Calu3 (cell line): ENCODE measurements around the gene SELE. TPM values are rescaled to one million over a fixed set of nuclear protein-coding genes. Genes with fewer than 3 reads are reported as not detected.

Experiments
- BruUV-seq: library from RNA; stranded (reverse); fragments of 400-500 nt; replicated peaks from 2 replicates; lab custom pipeline; 2021; lab: Mats Ljungman, UMichigan
- CTCF ChIA-PET: fragments of 300-600 bp; sonication (Branson Sonifier 250); formaldehyde crosslinking; loops from one replicate; lab custom pipeline; 2022; ENCODE audit warnings: antibody characterized with exemption; lab: Charles Lee
- DNase-seq: peaks from one replicate; pipeline ENCODE4 v3.0.0; 2022
- H3K27ac Mint-ChIP-seq: one replicate; pipeline ENCODE4 v1.8.0; 2022; ENCODE audit warnings: mixed read lengths; ENCODE audit not compliant: unreplicated experiment
- H3K27me3 Mint-ChIP-seq: one replicate; pipeline ENCODE4 v1.8.0; 2022; ENCODE audit warnings: mixed read lengths; ENCODE audit not compliant: unreplicated experiment
- H3K36me3 Mint-ChIP-seq: one replicate; pipeline ENCODE4 v1.8.0; 2022; ENCODE audit warnings: mild to moderate bottlenecking, moderate library complexity, mixed read lengths; ENCODE audit not compliant: insufficient read depth, unreplicated experiment
- H3K4me1 Mint-ChIP-seq: one replicate; pipeline ENCODE4 v1.8.0; 2022; ENCODE audit warnings: mild to moderate bottlenecking, low read depth, mixed read lengths; ENCODE audit not compliant: unreplicated experiment
- H3K4me3 Mint-ChIP-seq: one replicate; pipeline ENCODE4 v1.8.0; 2022; ENCODE audit warnings: mild to moderate bottlenecking, low read depth, moderate library complexity, mixed read lengths; ENCODE audit not compliant: unreplicated experiment
- H3K9me3 Mint-ChIP-seq: one replicate; pipeline ENCODE4 v1.8.0; 2022; ENCODE audit warnings: low read depth, mixed read lengths; ENCODE audit not compliant: unreplicated experiment
- intact Hi-C: fragments of 100-400 bp; cut with micrococcal nuclease; formaldehyde crosslinking; loops from one replicate; pipeline ENCODE4 v1.10.0; 2022; ENCODE audit not compliant: unreplicated experiment
- total RNA-seq: library from RNA; stranded (reverse); gene quantifications from 2 replicates; pipeline ENCODE4 v1.2.3, GENCODE V29; 2022
- TF ChIP-seq, protein P1 (sequence below): fragments of 200-600 bp; IDR thresholded peaks from one replicate; pipeline ENCODE4 v1.8.0; 2022; ENCODE audit warnings: antibody characterized with exemption; ENCODE audit not compliant: unreplicated experiment

The SELE gene
- total RNA-seq, 1 experiment from 2014 or later = not detected

DNA sequence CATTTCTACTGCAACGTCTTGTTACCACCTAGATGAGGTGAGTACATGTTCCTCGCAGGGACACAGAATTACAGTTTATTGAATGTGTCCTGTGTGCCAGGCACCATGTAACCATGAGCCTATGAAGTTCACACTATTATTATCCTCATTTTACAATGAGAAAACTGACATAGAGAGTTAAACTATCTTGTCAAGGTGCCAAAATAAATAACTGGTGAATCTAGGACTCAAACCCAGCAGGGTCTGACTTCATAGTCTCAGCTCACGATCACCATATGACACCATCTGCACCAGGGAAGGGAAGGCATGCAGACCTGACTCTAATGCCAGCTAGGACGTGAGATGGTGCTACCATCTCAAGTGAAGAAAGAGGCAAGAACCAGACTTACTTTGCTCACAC, 2.4 kb downstream of the SELE start:
- H3K4me3 Mint-ChIP-seq = no peak overlapping the region

DNA sequence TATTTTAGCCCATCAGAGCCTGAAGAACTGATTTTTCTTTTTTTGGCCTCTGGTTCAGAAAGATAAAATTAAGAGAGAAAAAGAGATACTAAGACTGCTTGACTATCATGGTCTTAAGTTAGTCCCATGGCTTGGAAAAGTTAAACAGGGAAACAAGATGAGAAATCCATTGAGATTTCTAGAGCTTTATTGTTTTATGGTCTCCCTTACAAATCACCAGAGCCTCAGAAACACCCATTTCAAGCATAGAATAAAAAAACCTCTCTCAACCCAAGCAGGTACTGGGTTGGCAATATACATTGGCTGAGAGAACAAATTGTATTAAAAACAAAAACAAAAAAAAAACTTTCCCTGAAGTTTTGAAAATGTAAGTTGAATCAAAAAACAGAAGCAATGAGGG, 3.9 kb downstream of the SELE start:
- Mint-ChIP-seq H3K4me1 (no peaks in the 10 kb centered on the region), H3K36me3 (no peaks in the 10 kb centered on the region), H3K4me3 (no peak overlapping the region), H3K27me3 (no peaks in the 10 kb centered on the region), H3K9me3 (no peaks in the 10 kb centered on the region), H3K27ac (no peak overlapping the region)
- intact Hi-C loops = no loop called here
- TF ChIP-seq, protein P1, sequence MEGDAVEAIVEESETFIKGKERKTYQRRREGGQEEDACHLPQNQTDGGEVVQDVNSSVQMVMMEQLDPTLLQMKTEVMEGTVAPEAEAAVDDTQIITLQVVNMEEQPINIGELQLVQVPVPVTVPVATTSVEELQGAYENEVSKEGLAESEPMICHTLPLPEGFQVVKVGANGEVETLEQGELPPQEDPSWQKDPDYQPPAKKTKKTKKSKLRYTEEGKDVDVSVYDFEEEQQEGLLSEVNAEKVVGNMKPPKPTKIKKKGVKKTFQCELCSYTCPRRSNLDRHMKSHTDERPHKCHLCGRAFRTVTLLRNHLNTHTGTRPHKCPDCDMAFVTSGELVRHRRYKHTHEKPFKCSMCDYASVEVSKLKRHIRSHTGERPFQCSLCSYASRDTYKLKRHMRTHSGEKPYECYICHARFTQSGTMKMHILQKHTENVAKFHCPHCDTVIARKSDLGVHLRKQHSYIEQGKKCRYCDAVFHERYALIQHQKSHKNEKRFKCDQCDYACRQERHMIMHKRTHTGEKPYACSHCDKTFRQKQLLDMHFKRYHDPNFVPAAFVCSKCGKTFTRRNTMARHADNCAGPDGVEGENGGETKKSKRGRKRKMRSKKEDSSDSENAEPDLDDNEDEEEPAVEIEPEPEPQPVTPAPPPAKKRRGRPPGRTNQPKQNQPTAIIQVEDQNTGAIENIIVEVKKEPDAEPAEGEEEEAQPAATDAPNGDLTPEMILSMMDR = no peak
- CTCF ChIA-PET = no interaction called here
- no TSS peak for BruUV-seq
- DNase-seq = no peak

More for the DNA sequence above, 2.4 kb downstream of the SELE start:
- DNase-seq = no peak
- intact Hi-C loops = no loop called here
- BruUV-seq = no TSS peak
- TF ChIP-seq, protein P1 = no peak
- Mint-ChIP-seq H3K9me3 (no peaks in the 10 kb centered on the region), H3K27me3 (no peaks in the 10 kb centered on the region), H3K27ac (no peak overlapping the region), H3K4me1 (no peaks in the 10 kb centered on the region), H3K36me3 (no peaks in the 10 kb centered on the region)
- CTCF ChIA-PET = no interaction called here

DNA sequence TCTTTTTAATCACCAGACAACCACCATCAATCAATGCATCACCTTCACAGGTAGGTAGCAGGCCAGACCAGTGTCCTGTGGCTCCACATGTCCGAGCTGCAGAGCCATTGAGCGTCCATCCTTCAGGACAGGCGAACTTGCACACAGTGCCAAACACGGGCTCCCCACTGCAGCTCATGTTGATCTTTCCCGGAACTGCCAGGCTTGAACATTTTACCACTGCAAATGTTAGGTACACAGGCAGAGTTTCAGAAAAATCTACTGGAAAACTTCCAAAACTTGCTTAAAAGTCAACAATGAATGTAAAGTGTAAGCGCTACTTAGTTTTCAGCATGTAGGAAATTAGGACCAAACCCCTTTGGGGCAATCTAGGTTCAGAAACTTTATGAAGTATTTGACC, 6.6 kb downstream of the SELE start:
- CTCF ChIA-PET = no interaction called here
- DNase-seq = no peak
- TF ChIP-seq, protein P1 = no peak
- BruUV-seq = no TSS peak
- no peaks in the 10 kb centered on the region for H3K27me3 Mint-ChIP-seq
- H3K9me3 Mint-ChIP-seq = no peaks in the 10 kb centered on the region
- H3K4me1 Mint-ChIP-seq = no peaks in the 10 kb centered on the region
- H3K27ac Mint-ChIP-seq = no peak overlapping the region
- no peak overlapping the region for H3K4me3 Mint-ChIP-seq
- no peaks in the 10 kb centered on the region for H3K36me3 Mint-ChIP-seq
- intact Hi-C loops = no loop called here

DNA sequence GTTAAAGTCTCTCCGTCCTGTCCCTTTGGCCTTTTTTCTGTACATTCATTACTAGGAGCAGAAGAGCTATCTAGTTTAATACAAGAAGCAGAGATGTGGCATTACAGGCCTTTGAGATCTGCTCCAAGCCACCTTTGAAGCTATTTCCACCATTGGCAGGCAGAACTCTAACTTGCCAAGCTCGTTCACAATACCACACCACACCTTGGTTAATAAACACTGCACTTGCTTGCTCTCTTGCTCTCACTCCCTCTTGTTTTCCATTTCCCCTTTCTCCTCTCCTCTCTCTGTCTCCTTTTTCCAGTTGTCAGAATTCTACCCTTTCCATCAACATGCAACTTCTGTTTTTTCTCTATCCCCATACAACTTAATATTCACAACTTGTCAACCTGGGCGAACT, 7.0 kb downstream of the SELE start:
- Mint-ChIP-seq H3K27ac (no peak overlapping the region), H3K27me3 (no peaks in the 10 kb centered on the region), H3K9me3 (no peaks in the 10 kb centered on the region), H3K36me3 (no peaks in the 10 kb centered on the region), H3K4me3 (no peak overlapping the region), H3K4me1 (no peaks in the 10 kb centered on the region)
- no TSS peak for BruUV-seq
- CTCF ChIA-PET = interaction anchor here (1.1 kb wide), 1 partner anchor 15 kb away, joined by 3 read pairs; no protein-coding TSS in a partner anchor
- intact Hi-C loops = no loop called here
- DNase-seq = no peak
- TF ChIP-seq, protein P1 = no peak
